SK-N-SH (cell line): Measurements from ENCODE around the gene CDH13. TPM values are rescaled to one million over a fixed set of nuclear protein-coding genes. Genes with fewer than 3 reads are reported as not detected.

ENCODE experiments used
- CTCF ChIA-PET: fragments of 300-600, 350-600 bp; formaldehyde crosslinking; extraction: SDS; loops from one replicate; lab custom pipeline; 2021; lab: Yijun Ruan, JAX
- POLR2A ChIA-PET: fragments of 350-600 bp; sonication (Branson Sonifier 250); formaldehyde crosslinking; extraction: SDS; loops from one replicate; lab custom pipeline; 2020; ENCODE audit warnings: antibody characterized with exemption, inconsistent platforms; lab: Yijun Ruan, JAX
- DNase-seq: peaks from one replicate; pipeline ENCODE4 v3.0.0; 2012
- H2AFZ ChIP-seq: fragments of 200-600 bp; sonication (generic); 2 replicates; pipeline ENCODE4 v1.8.1; 2016; ENCODE audit warnings: antibody characterized with exemption, mild to moderate bottlenecking, low read depth
- H3F3A ChIP-seq: fragments of 200-600 bp; sonication (generic); replicated peaks from 2 replicates; pipeline ENCODE3; 2016; ENCODE audit warnings: antibody characterized with exemption, mild to moderate bottlenecking; ENCODE audit not compliant: insufficient read depth
- H3K27ac ChIP-seq, 2 experiments: fragments of 200-500 bp in 1 of 2; fragments of 200-600 bp in 1 of 2; sonication (Bioruptor generic) in 1 of 2; sonication (generic), shearing (Covaris generic) in 1 of 2; 2 replicates each; pipeline versions ENCODE4 v1.5.1 to v1.6.1; 2014 to 2016; ENCODE audit warnings: low read depth in 2 of 2, inconsistent platforms in 1 of 2, low read length in 1 of 2, mild to moderate bottlenecking in 1 of 2, mixed read lengths in 1 of 2
- H3K27me3 ChIP-seq: fragments of 200-600 bp; sonication (generic), shearing (Covaris generic); 2 replicates; pipeline ENCODE4 v1.6.1; 2016; ENCODE audit warnings: mixed run types; ENCODE audit not compliant: insufficient read depth
- H3K36me3 ChIP-seq, 2 experiments: fragments of 200-500 bp in 1 of 2; fragments of 200-600 bp in 1 of 2; sonication (Bioruptor generic) in 1 of 2; sonication (generic) in 1 of 2; replicated peaks in 1 of 2; 2 replicates each; pipeline versions ENCODE3 to v1.5.1; 2014 to 2016; ENCODE audit warnings: low read length in 1 of 2, mild to moderate bottlenecking in 1 of 2; ENCODE audit not compliant: insufficient read depth in 2 of 2, control insufficient read depth in 1 of 2
- H3K4me1 ChIP-seq, 2 experiments: fragments of 200-500 bp in 1 of 2; fragments of 200-600 bp in 1 of 2; sonication (Bioruptor generic) in 1 of 2; sonication (generic), shearing (Covaris generic) in 1 of 2; 2 replicates each; pipeline versions ENCODE4 v1.5.1 to v1.6.1; 2014 to 2016; ENCODE audit warnings: low read depth in 1 of 2, low read length in 1 of 2, mixed run types in 1 of 2; ENCODE audit not compliant: insufficient read depth in 2 of 2, control insufficient read depth in 1 of 2
- H3K4me2 ChIP-seq: fragments of 200-600 bp; sonication (generic), shearing (Covaris generic); 2 replicates; pipeline ENCODE4 v1.6.1; 2017; ENCODE audit warnings: mixed run types
- H3K4me3 ChIP-seq, 2 experiments: fragments of 200-500 bp in 1 of 2; fragments of 200-600 bp in 1 of 2; sonication (Bioruptor generic) in 1 of 2; sonication (generic), shearing (Covaris generic) in 1 of 2; 2 replicates each; pipeline versions ENCODE4 v1.5.1 to v1.8.1; 2014 to 2016; ENCODE audit warnings: low read depth in 2 of 2, inconsistent platforms in 1 of 2, low read length in 1 of 2, mild to moderate bottlenecking in 1 of 2, mixed read lengths in 1 of 2, moderate library complexity in 1 of 2
- H3K79me2 ChIP-seq: fragments of 200-600 bp; sonication (generic); 2 replicates; pipeline ENCODE4 v1.8.1; 2017; ENCODE audit warnings: mild to moderate bottlenecking; ENCODE audit not compliant: insufficient read depth
- H3K9ac ChIP-seq: fragments of 200-600 bp; sonication (generic); 2 replicates; pipeline ENCODE4 v1.6.1; 2017; ENCODE audit warnings: mixed run types
- H3K9me2 ChIP-seq: fragments of 200-600 bp; sonication (generic); 2 replicates; pipeline ENCODE4 v1.6.1; 2017; ENCODE audit warnings: mixed run types
- H3K9me3 ChIP-seq: fragments of 200-600 bp; sonication (generic); 2 replicates; pipeline ENCODE4 v1.6.1; 2017; ENCODE audit warnings: mixed run types, mild to moderate bottlenecking, moderate library complexity
- H4K20me1 ChIP-seq: fragments of 200-600 bp; sonication (generic); 2 replicates; pipeline ENCODE4 v1.6.1; 2017; ENCODE audit warnings: mild to moderate bottlenecking, mixed run types; ENCODE audit not compliant: insufficient read depth
- CHD2 ChIP-seq: fragments of 150-350 bp; IDR thresholded peaks from 2 replicates; pipeline ENCODE4 v1.6.1; 2018; ENCODE audit warnings: low read length; ENCODE audit not compliant: partially characterized antibody
- EP300 ChIP-seq, 2 experiments: IDR thresholded peaks; 2 replicates each; pipeline versions ENCODE4 v1.4.0 to v1.6.1; 2012; ENCODE audit warnings: borderline replicate concordance in 1 of 2, low read depth in 1 of 2, low read length in 1 of 2
- GABPA ChIP-seq: IDR thresholded peaks from 2 replicates; pipeline ENCODE4 v1.4.0; 2012; ENCODE audit warnings: low read depth, mild to moderate bottlenecking
- GATA2 ChIP-seq: sonication (generic); formaldehyde crosslinking; IDR thresholded peaks from 2 replicates; pipeline ENCODE4 v1.5.0; 2020; ENCODE audit warnings: mild to moderate bottlenecking, missing genetic modification reagents
- JUND ChIP-seq: IDR thresholded peaks from 2 replicates; pipeline ENCODE4 v1.4.0; 2012
- MAX ChIP-seq: IDR thresholded peaks from 2 replicates; pipeline ENCODE4 v1.4.0; 2012; ENCODE audit warnings: low read depth
- MEF2A ChIP-seq: IDR thresholded peaks from 2 replicates; pipeline ENCODE4 v1.4.0; 2012; ENCODE audit warnings: low read depth, borderline replicate concordance
- MXI1 ChIP-seq: IDR thresholded peaks from 2 replicates; pipeline ENCODE4 v1.6.1; 2012; ENCODE audit warnings: mild to moderate bottlenecking, low read depth, low read length, improper control_type of control experiment
- NFIC ChIP-seq: IDR thresholded peaks from 2 replicates; pipeline ENCODE4 v1.4.0; 2012; ENCODE audit warnings: borderline replicate concordance
- NRF1 ChIP-seq: IDR thresholded peaks from 2 replicates; pipeline ENCODE4 v1.6.1; 2012; ENCODE audit warnings: low read depth, mild to moderate bottlenecking, low read length
- POLR2AphosphoS5 ChIP-seq: IDR thresholded peaks from 2 replicates; pipeline ENCODE4 v1.6.1; 2012; ENCODE audit warnings: low read depth, low read length
- RCOR1 ChIP-seq: fragments of 150-350 bp; IDR thresholded peaks from 2 replicates; pipeline ENCODE4 v1.6.1; 2017; ENCODE audit warnings: antibody characterized with exemption, low read length
- REST ChIP-seq: IDR thresholded peaks from 2 replicates; pipeline ENCODE4 v1.6.1; 2012; ENCODE audit warnings: mild to moderate bottlenecking, low read depth, low read length, moderate library complexity
- RFX5 ChIP-seq: IDR thresholded peaks from 2 replicates; pipeline ENCODE4 v1.6.1; 2012; ENCODE audit warnings: mild to moderate bottlenecking, improper control_type of control experiment, low read length
- RXRA ChIP-seq: IDR thresholded peaks from 2 replicates; pipeline ENCODE4 v1.4.0; 2012; ENCODE audit warnings: low read depth, mild to moderate bottlenecking, borderline replicate concordance
- TAF1 ChIP-seq: IDR thresholded peaks from 2 replicates; pipeline ENCODE4 v1.6.1; 2012; ENCODE audit warnings: low read depth, mild to moderate bottlenecking, low read length, moderate library complexity, borderline replicate concordance
- USF1 ChIP-seq: IDR thresholded peaks from 2 replicates; pipeline ENCODE4 v1.4.0; 2012; ENCODE audit warnings: low read depth, borderline replicate concordance
- YY1 ChIP-seq: IDR thresholded peaks from 2 replicates; pipeline ENCODE4 v1.4.0; 2012; ENCODE audit warnings: low read depth, mild to moderate bottlenecking
- ZBTB33 ChIP-seq: IDR thresholded peaks from 2 replicates; pipeline ENCODE4 v1.4.0; 2012; ENCODE audit warnings: low read depth, borderline replicate concordance
- WGBS: methylation state at CpG from one replicate; pipeline ENCODE4 v1.1.6; 2017; ENCODE audit warnings: low lambda C conversion rate; 5-methylcytosine and 5-hydroxymethylcytosine counted together
- polyA plus RNA-seq, 3 experiments: library from polyadenylated mRNA; depleted of rRNA; stranded (reverse); fragments of >200 nt; gene quantifications; 2 replicates each; pipeline ENCODE4 v1.2.3, GENCODE V29; 2012

CDH13 gene
- polyA plus RNA-seq, 1 of the 3 experiments (the other 2 are of a cell fraction) = 93.0 TPM

GRCh38 chr16:83147244-83147643 is 520.5 kb downstream of the CDH13 start:
- 54% methylated on average over 6 of the region's 6 CpGs for WGBS
- H3K36me3 ChIP-seq = peaks cover 0 to 3% of the 10 kb centered on the region in 2 experiments
- no peaks in the 10 kb centered on the region for H4K20me1 ChIP-seq
- no peaks in the 10 kb centered on the region for H3K79me2 ChIP-seq
- ChIA-PET POLR2A (no interaction called here), CTCF (no interaction called here)
- H3K4me3 ChIP-seq = no peak overlapping the region
- H3K4me1 ChIP-seq = no peaks in the 10 kb centered on the region
- H3K27me3 ChIP-seq = no peaks in the 10 kb centered on the region
- no peak for DNase-seq
- peaks cover 3% of the 10 kb centered on the region for H3F3A ChIP-seq
- no peaks in the 10 kb centered on the region for H3K9me3 ChIP-seq
- no peak overlapping the region for H3K27ac ChIP-seq
- H3K4me2 ChIP-seq = no peak overlapping the region
- H3K9ac ChIP-seq = no peak overlapping the region
- TF ChIP-seq RFX5 = no peak
- TF ChIP-seq GATA2 (CRISPR knock-in tag) = no peak
- no peak for TF ChIP-seq ZBTB33
- no peak for TF ChIP-seq NFIC
- TF ChIP-seq JUND = no peak
- TF ChIP-seq USF1 = no peak
- no peak for TF ChIP-seq YY1
- no peak for TF ChIP-seq MEF2A
- no peak for TF ChIP-seq REST
- no peak for TF ChIP-seq POLR2AphosphoS5
- TF ChIP-seq MAX = no peak
- TF ChIP-seq CHD2 = no peak
- TF ChIP-seq GABPA = no peak
- no peak for TF ChIP-seq MXI1
- no peak for TF ChIP-seq NRF1
- TF ChIP-seq RCOR1 = no peak
- TF ChIP-seq RXRA = no peak
- TF ChIP-seq TAF1 = no peak
- TF ChIP-seq EP300 (IDR thresholded peaks at IDR 0.05; ENCODE audit: borderline replicate concordance in 1 of 2, low read depth in 1 of 2, low read length in 1 of 2) = no peak
- TF ChIP-seq, all 33 proteins: peak for 0
- Histone ChIP-seq H2AFZ (no peak overlapping the region), H3K9me2 (no peaks in the 10 kb centered on the region)
